Neural cell (in vitro differentiated cells): ENCODE results near the gene HIP1R. TPM values are rescaled to one million over a fixed set of nuclear protein-coding genes. Genes with fewer than 3 reads are reported as not detected.

Source experiments
- H2AFZ ChIP-seq: fragments of 200-600, 300-800 bp; sonication (generic), shearing (Covaris generic); 2 replicates; pipeline ENCODE4 v1.6.0; 2014; ENCODE audit warnings: low read depth, mild to moderate bottlenecking, antibody characterized with exemption, low read length, moderate library complexity
- H3F3A ChIP-seq: fragments of 200-600 bp; shearing (Covaris generic); 2 replicates; pipeline ENCODE4 v1.6.1; 2016; ENCODE audit warnings: mild to moderate bottlenecking, moderate library complexity, mixed read lengths, antibody characterized with exemption, low read length; ENCODE audit not compliant: insufficient read depth, poor library complexity, severe bottlenecking
- H3K27ac ChIP-seq: fragments of 200-600, 300-800 bp; sonication (generic), shearing (Covaris generic); 2 replicates; pipeline ENCODE4 v1.5.1; 2014; ENCODE audit warnings: mild to moderate bottlenecking, low read length, moderate library complexity
- H3K27me3 ChIP-seq: fragments of 300-800, 200-600 bp; sonication (generic), shearing (Covaris generic); 2 replicates; pipeline ENCODE4 v1.6.0; 2014; ENCODE audit warnings: mild to moderate bottlenecking, low read depth, low read length, moderate library complexity; ENCODE audit not compliant: insufficient read depth
- H3K36me3 ChIP-seq: fragments of 300-800, 200-600 bp; sonication (generic), shearing (Covaris generic); 2 replicates; pipeline ENCODE4 v1.5.1; 2014; ENCODE audit warnings: mild to moderate bottlenecking, antibody characterized with exemption, low read length, moderate library complexity; ENCODE audit not compliant: insufficient read depth
- H3K4me2 ChIP-seq: fragments of 300-800, 200-600 bp; sonication (generic), shearing (Covaris generic); 2 replicates; pipeline ENCODE4 v1.6.0; 2014; ENCODE audit warnings: mild to moderate bottlenecking, low read length
- H3K4me3 ChIP-seq: fragments of 300-800, 200-600 bp; sonication (generic), shearing (Covaris generic); 2 replicates; pipeline ENCODE4 v1.5.1; 2014; ENCODE audit warnings: mild to moderate bottlenecking, low read length, moderate library complexity
- H3K79me2 ChIP-seq: fragments of 200-600 bp; shearing (Covaris generic); replicated peaks from 2 replicates; pipeline ENCODE4 v1.6.0; 2014; ENCODE audit warnings: mild to moderate bottlenecking, low read length, moderate library complexity; ENCODE audit not compliant: insufficient read depth
- H3K9ac ChIP-seq: fragments of 300-800, 200-600 bp; sonication (generic), shearing (Covaris generic); 2 replicates; pipeline ENCODE4 v1.6.1; 2016; ENCODE audit warnings: mild to moderate bottlenecking, low read length, mixed read lengths
- H3K9me2 ChIP-seq: fragments of 200-600 bp; shearing (Covaris generic); 2 replicates; pipeline ENCODE4 v1.6.1; 2016; ENCODE audit warnings: mild to moderate bottlenecking, low read length, mixed read lengths; ENCODE audit not compliant: insufficient read depth
- H3K9me3 ChIP-seq: fragments of 200-600, 300-800 bp; sonication (generic), shearing (Covaris generic); 2 replicates; pipeline ENCODE4 v1.6.1; 2016; ENCODE audit warnings: mild to moderate bottlenecking, mixed run types, low read length, moderate library complexity, mixed read lengths
- H4K20me1 ChIP-seq: fragments of 200-600 bp; shearing (Covaris generic); 2 replicates; pipeline ENCODE4 v1.6.1; 2016; ENCODE audit warnings: mild to moderate bottlenecking, mixed run types; ENCODE audit not compliant: insufficient read depth
- CTCF ChIP-seq: fragments of 450-650 bp; IDR thresholded peaks from 2 replicates; pipeline ENCODE4 v1.5.1; 2014; ENCODE audit warnings: antibody characterized with exemption, mild to moderate bottlenecking, moderate library complexity; ENCODE audit not compliant: poor library complexity, severe bottlenecking
- EP300 ChIP-seq: fragments of 450-650 bp; conservative IDR thresholded peaks from 2 replicates; pipeline ENCODE4 v1.6.1; 2014; ENCODE audit warnings: antibody characterized with exemption, mild to moderate bottlenecking, moderate library complexity; ENCODE audit not compliant: poor library complexity, severe bottlenecking
- EZH2 ChIP-seq: fragments of 200-600, 300-800 bp; shearing (Covaris generic), sonication (generic); IDR thresholded peaks from 2 replicates; pipeline ENCODE4 v1.6.1; 2014; ENCODE audit warnings: antibody characterized with exemption, low read length, borderline replicate concordance, mild to moderate bottlenecking; ENCODE audit not compliant: insufficient read depth, poor library complexity, severe bottlenecking
- MXI1 ChIP-seq: fragments of 450-650 bp; conservative IDR thresholded peaks from 2 replicates; pipeline ENCODE4 v1.6.1; 2014; ENCODE audit warnings: antibody characterized with exemption, mild to moderate bottlenecking; ENCODE audit not compliant: poor library complexity, severe bottlenecking
- POLR2AphosphoS5 ChIP-seq: IDR thresholded peaks from 2 replicates; pipeline ENCODE4 v1.6.1; 2012
- RAD21 ChIP-seq: fragments of 450-650 bp; conservative IDR thresholded peaks from 2 replicates; pipeline ENCODE4 v1.6.1; 2014; ENCODE audit warnings: antibody characterized with exemption, mild to moderate bottlenecking, moderate library complexity
- REST ChIP-seq: IDR thresholded peaks from 2 replicates; pipeline ENCODE4 v1.6.1; 2012; ENCODE audit warnings: borderline replicate concordance
- SMC3 ChIP-seq: fragments of 450-650 bp; conservative IDR thresholded peaks from 2 replicates; pipeline ENCODE4 v1.6.1; 2014; ENCODE audit warnings: antibody characterized with exemption, mild to moderate bottlenecking, moderate library complexity; ENCODE audit not compliant: poor library complexity
- TAF1 ChIP-seq: IDR thresholded peaks from 2 replicates; pipeline ENCODE4 v1.6.1; 2012; ENCODE audit warnings: low read depth
- polyA plus RNA-seq: library from polyadenylated mRNA; depleted of rRNA; stranded (reverse); fragments of >200 nt; gene quantifications from 2 replicates; pipeline ENCODE4 v1.2.3, GENCODE V29; 2014

The HIP1R gene
- polyA plus RNA-seq, 1 donor from 2014 or later: 270 TPM

DNA sequence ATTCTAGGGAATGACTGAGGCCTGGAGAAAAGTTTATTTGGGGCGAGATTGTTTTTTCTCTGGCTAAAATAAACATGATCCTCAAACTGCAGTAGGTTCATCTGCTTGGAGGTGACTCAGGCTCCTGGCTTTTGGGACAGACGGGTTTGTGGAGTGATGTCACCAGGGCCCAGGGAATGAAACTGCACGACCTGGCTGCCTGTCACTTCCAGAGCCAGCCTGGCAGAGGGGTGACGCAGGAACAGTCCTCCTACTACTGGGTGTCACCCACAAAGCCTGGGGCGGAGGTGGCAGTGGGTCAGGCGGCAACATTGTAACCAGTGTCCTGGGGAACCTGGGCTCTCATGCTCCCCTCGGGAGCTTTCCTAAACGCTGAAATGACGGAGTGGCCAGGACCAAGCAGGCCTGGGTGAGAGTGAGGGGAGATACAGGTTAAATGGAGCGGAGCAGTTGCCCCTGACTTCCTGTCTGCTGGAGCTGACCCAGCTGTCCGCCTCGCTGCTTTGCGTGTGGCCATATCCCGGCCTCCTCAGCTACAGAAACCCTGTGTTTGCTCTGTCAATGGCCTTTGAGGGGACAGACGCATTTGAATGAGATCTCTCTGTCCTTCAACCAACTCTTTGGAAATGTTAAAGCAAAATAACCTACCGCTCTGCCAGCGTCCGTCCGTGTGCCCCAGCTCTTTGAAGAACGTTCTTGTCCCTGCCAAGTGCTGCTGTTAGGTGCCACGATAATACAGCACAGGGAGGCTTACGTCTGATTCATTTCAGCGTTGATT is 6.5 kb downstream of the HIP1R start:
- Histone ChIP-seq H3K27ac (no peak overlapping the region), H3K4me3 (no peak overlapping the region), H3K79me2 (peaks cover 51% of the 10 kb centered on the region), H3K36me3 (peaks cover 7% of the 10 kb centered on the region), H3K9ac (no peak overlapping the region), H3F3A (no peaks in the 10 kb centered on the region), H3K4me2 (no peak overlapping the region), H2AFZ (no peak overlapping the region), H3K9me2 (no peaks in the 10 kb centered on the region), H3K9me3 (no peaks in the 10 kb centered on the region), H3K27me3 (no peaks in the 10 kb centered on the region), H4K20me1 (peaks cover 59% of the 10 kb centered on the region)
- TF ChIP-seq RAD21 (no peak), EZH2 (no peak), EP300 (no peak), POLR2AphosphoS5 (no peak), CTCF (no peak), SMC3 (no peak), TAF1 (no peak), MXI1 (no peak), REST (no peak)

GRCh38 chr12:122842505-122843405 is 7.5 kb downstream of the HIP1R start:
- no peak overlapping the region for H3K4me3 ChIP-seq
- H2AFZ ChIP-seq: no peak overlapping the region
- H3K9me3 ChIP-seq: no peaks in the 10 kb centered on the region
- no peak overlapping the region for H3K27ac ChIP-seq
- no peak for TF ChIP-seq TAF1
- no peak for TF ChIP-seq REST
- no peak for TF ChIP-seq SMC3
- no peak for TF ChIP-seq MXI1
- no peak for TF ChIP-seq CTCF
- TF ChIP-seq EZH2: no peak
- no peak for TF ChIP-seq EP300
- no peak for TF ChIP-seq POLR2AphosphoS5
- TF ChIP-seq RAD21: no peak
- H3K36me3 ChIP-seq: peaks cover 7% of the 10 kb centered on the region
- no peaks in the 10 kb centered on the region for H3K27me3 ChIP-seq
- H3K9ac ChIP-seq: no peak overlapping the region
- H3K9me2 ChIP-seq: no peaks in the 10 kb centered on the region
- no peak overlapping the region for H3K4me2 ChIP-seq
- no peaks in the 10 kb centered on the region for H3F3A ChIP-seq
- peaks cover 61% of the 10 kb centered on the region for H4K20me1 ChIP-seq
- peaks cover 41% of the 10 kb centered on the region for H3K79me2 ChIP-seq
